K562 (cell line): ENCODE results near the gene TMEM25. TPM values are rescaled to one million over a fixed set of nuclear protein-coding genes. Genes with fewer than 3 reads are reported as not detected.

Experiments
- ATF1 ChIP-seq, 2 experiments: fragments of 450-650 bp in 1 of 2; IDR thresholded peaks; 2 replicates each; pipeline ENCODE4 v1.6.1; 2016; ENCODE audit warnings: missing compliant biosample characterization in 1 of 2, missing genetic modification characterization in 1 of 2
- ATF7 ChIP-seq: fragments of 450-650 bp; IDR thresholded peaks from 2 replicates; pipeline ENCODE4 v1.7.1; 2014; ENCODE audit warnings: mild to moderate bottlenecking, moderate library complexity
- BCL6 ChIP-seq: fragments of 250-450 bp; sonication (Bioruptor Pico); IDR thresholded peaks from 2 replicates; pipeline ENCODE4 v1.4.0; 2020
- DACH1 ChIP-seq: fragments of 450-650 bp; IDR thresholded peaks from 2 replicates; pipeline ENCODE4 v1.6.1; 2018; ENCODE audit not compliant: partially characterized antibody
- EGR1 ChIP-seq: fragments of 450-650 bp; conservative IDR thresholded peaks from 2 replicates; pipeline ENCODE4 v1.6.1; 2017; ENCODE audit warnings: mild to moderate bottlenecking
- EHMT2 ChIP-seq: fragments of 450-650 bp; IDR thresholded peaks from 2 replicates; pipeline ENCODE4 v1.6.1; 2018; ENCODE audit warnings: antibody characterized with exemption
- GABPB1 ChIP-seq: sonication (generic); formaldehyde crosslinking; IDR thresholded peaks from 2 replicates; pipeline ENCODE4 v1.8.0; 2022; ENCODE audit warnings: mild to moderate bottlenecking, missing genetic modification reagents
- HBP1 ChIP-seq: fragments of 450-650 bp; formaldehyde crosslinking; IDR thresholded peaks from 2 replicates; pipeline ENCODE4 v1.4.0; 2022; ENCODE audit warnings: missing genetic modification characterization
- HEY1 ChIP-seq: fragments of 250-450 bp; sonication (Bioruptor Pico); IDR thresholded peaks from 2 replicates; pipeline ENCODE4 v1.5.0; 2020; ENCODE audit warnings: mild to moderate bottlenecking, moderate library complexity, borderline replicate concordance
- KDM1A ChIP-seq, 2 experiments: fragments of 450-650 bp; IDR thresholded peaks; 2 replicates each; pipeline ENCODE4 v1.6.1; 2016; ENCODE audit warnings: mild to moderate bottlenecking in 2 of 2
- LCOR ChIP-seq: sonication (generic); formaldehyde crosslinking; IDR thresholded peaks from 2 replicates; pipeline ENCODE4 v1.8.0; 2022; ENCODE audit warnings: mild to moderate bottlenecking, missing genetic modification reagents
- NFE2 ChIP-seq: IDR thresholded peaks from 2 replicates; pipeline ENCODE4 v1.6.1; 2014; ENCODE audit warnings: antibody characterized with exemption, low read depth
- NONO ChIP-seq, 2 experiments: fragments of 200-400 bp in 1 of 2; fragments of 450-650 bp in 1 of 2; formaldehyde crosslinking in 1 of 2; IDR thresholded peaks; 2 replicates each; pipeline ENCODE4 v1.6.1; 2017; ENCODE audit warnings: low read depth in 2 of 2, mild to moderate bottlenecking in 2 of 2, moderate library complexity in 2 of 2, low read length in 1 of 2
- NR2F6 ChIP-seq: fragments of 450-650 bp; formaldehyde crosslinking; IDR thresholded peaks from 2 replicates; pipeline ENCODE4 v1.4.0; 2020; ENCODE audit warnings: mild to moderate bottlenecking
- POLR3A ChIP-seq: IDR thresholded peaks from 2 replicates; pipeline ENCODE4 v1.6.1; 2011; ENCODE audit warnings: borderline replicate concordance, mild to moderate bottlenecking, moderate library complexity; ENCODE audit not compliant: insufficient read length, insufficient read depth; ENCODE audit errors: extremely low read depth
- PRPF4 ChIP-seq: fragments of 200-400 bp; formaldehyde crosslinking; IDR thresholded peaks from one replicate; pipeline ENCODE4 v1.6.1; 2017; ENCODE audit warnings: low read length, low read depth, mild to moderate bottlenecking; ENCODE audit not compliant: insufficient read depth, poor library complexity, severe bottlenecking
- PTRF ChIP-seq: fragments of 450-650 bp; IDR thresholded peaks from 2 replicates; pipeline ENCODE4 v1.6.1; 2016; ENCODE audit warnings: mild to moderate bottlenecking, missing genetic modification characterization, missing compliant biosample characterization
- RBFOX2 ChIP-seq: fragments of 200-400 bp; formaldehyde crosslinking; IDR thresholded peaks from 2 replicates; pipeline ENCODE4 v1.6.1; 2017; ENCODE audit warnings: low read depth, mild to moderate bottlenecking, low read length, moderate library complexity
- SIN3B ChIP-seq: fragments of 450-650 bp; IDR thresholded peaks from 2 replicates; pipeline ENCODE4 v1.6.1; 2017; ENCODE audit warnings: low read depth, mild to moderate bottlenecking, moderate library complexity
- SMARCA5 ChIP-seq: fragments of 450-650 bp; IDR thresholded peaks from 2 replicates; pipeline ENCODE4 v1.6.1; 2016
- SRSF7 ChIP-seq: fragments of 200-400 bp; formaldehyde crosslinking; optimal IDR thresholded peaks from 2 replicates; pipeline ENCODE3; 2017; ENCODE audit warnings: mild to moderate bottlenecking, low read depth, low read length
- TCF7 ChIP-seq: sonication (generic); IDR thresholded peaks from 2 replicates; pipeline ENCODE4 v1.6.1; 2016; ENCODE audit warnings: antibody characterized with exemption, borderline replicate concordance
- TEAD2 ChIP-seq: fragments of 450-650 bp; IDR thresholded peaks from 2 replicates; pipeline ENCODE4 v1.6.1; 2016; ENCODE audit warnings: missing genetic modification characterization, control low read depth, missing compliant biosample characterization
- TFE3 ChIP-seq: fragments of 450-650 bp; formaldehyde crosslinking; IDR thresholded peaks from 2 replicates; pipeline ENCODE4 v1.4.0; 2020; ENCODE audit warnings: mild to moderate bottlenecking, mixed read lengths
- WHSC1 ChIP-seq: IDR thresholded peaks from one replicate; pipeline ENCODE4 v1.6.1; 2012; ENCODE audit warnings: low read length, control low read depth, inconsistent platforms
- ZKSCAN8 ChIP-seq: fragments of 200-800 bp; sonication (Bioruptor generic); IDR thresholded peaks from 2 replicates; pipeline ENCODE4 v1.6.1; 2016; ENCODE audit warnings: missing genetic modification characterization, missing compliant biosample characterization
- ZNF175 ChIP-seq: fragments of 200-800 bp; sonication (Bioruptor generic); IDR thresholded peaks from 2 replicates; pipeline ENCODE4 v1.6.1; 2016; ENCODE audit warnings: low read depth, mild to moderate bottlenecking, missing genetic modification characterization, missing compliant biosample characterization
- ZNF384 ChIP-seq: IDR thresholded peaks from 2 replicates; pipeline ENCODE4 v1.6.1; 2012; ENCODE audit warnings: low read depth, low read length, improper control_type of control experiment
- polyA plus RNA-seq, 8 experiments: library from polyadenylated mRNA; depleted of rRNA in 4 of 8; stranded (reverse) in 5 of 8; unstranded in 3 of 8; fragments of >200 nt; fragmentation: Nextera tagmentation in 2 of 8; fragmentation: Illumina TruSeq in 1 of 8; extraction: Ambion mirVana in 2 of 8; extraction: Trizol in 1 of 8; gene quantifications; 2 replicates each; pipeline versions ENCODE4 v1.2.1 to v1.2.3, GENCODE V29; 2011 to 2014; ENCODE audit warnings: inconsistent platforms in 1 of 8, missing spikeins in 1 of 8
- total RNA-seq, 7 experiments: library from RNA; depleted of rRNA in 6 of 7; stranded (reverse); fragments of >200 nt in 6 of 7; fragmentation: Illumina TruSeq in 2 of 7; extraction: Trizol in 2 of 7; gene quantifications; 2 replicates each; pipeline versions ENCODE4 v1.2.1 to v1.2.3, GENCODE V29; 2011 to 2021; ENCODE audit warnings: low replicate concordance in 1 of 7

Gene TMEM25
- total and polyA plus RNA-seq, 9 of the 15 experiments (the other 6 are each of a cell fraction or from before 2014, with no cell fraction given) = 0.34 to 3.8 (median 2.0) TPM

GRCh38 chr11:118530683-118531596 lies at the start of gene TMEM25 (continued):
- TF ChIP-seq LCOR (0 out of 2 replicates have a peak, but pooled peaks have one; percentile 37), NFE2 (no peak), NR2F6 (CRISPR knock-in tag) (no peak), PTRF (no peak), ZNF175 (CRISPR knock-in tag) (no peak), EHMT2 (no peak), BCL6 (CRISPR knock-in tag) (no peak), ZNF384 (no peak), TCF7 (no peak), GABPB1 (CRISPR knock-in tag) (peak; percentile 43; the same call in 1 of the 2 replicates), SRSF7 (no peak), RBFOX2 (peak; percentile 74), NONO (IDR thresholded peaks at IDR 0.05; ENCODE audit: low read depth in 2 of 2, low read length in 1 of 2) (peak; percentile 28 to 72; a peak in 2 of 4 replicates), TFE3 (CRISPR knock-in tag) (no peak), POLR3A (no peak), TEAD2 (tag) (no peak), ATF1 (CRISPR knock-in tag; IDR thresholded peaks at IDR 0.05) (no peak), ATF1 (tag; IDR thresholded peaks at IDR 0.05) (peak; percentile 68), HEY1 (CRISPR knock-in tag) (no peak), SMARCA5 (no peak), SIN3B (peak; percentile 60; the same call in 1 of the 2 replicates), ATF7 (0 out of 2 replicates have a peak, but pooled peaks have one; percentile 33), KDM1A (IDR thresholded peaks at IDR 0.05) (peak in 1 of 2 experiments; percentile 36; a peak in 1 of 4 replicates), EGR1 (peak; percentile 71), PRPF4 (peak; percentile 52), DACH1 (no peak), HBP1 (no peak), WHSC1 (no peak), ZKSCAN8 (CRISPR knock-in tag) (no peak)
